HFFc6 (cell line): ENCODE data around the gene AUNIP. TPM values are rescaled to one million over a fixed set of nuclear protein-coding genes. Genes with fewer than 3 reads are reported as not detected.

ENCODE experiments used
- DNase-seq: peaks from one replicate; pipeline ENCODE4 v3.0.0-alpha.2; 2018
- H3K27ac Mint-ChIP-seq: 2 replicates; pipeline ENCODE4 v1.8.0; 2020; ENCODE audit warnings: mild to moderate bottlenecking, mixed read lengths
- H3K27me3 Mint-ChIP-seq: 2 replicates; pipeline ENCODE4 v1.8.0; 2021; ENCODE audit warnings: mild to moderate bottlenecking, moderate library complexity, mixed read lengths; ENCODE audit not compliant: insufficient read depth
- H3K36me3 Mint-ChIP-seq: 2 replicates; pipeline ENCODE4 v1.8.0; 2021; ENCODE audit warnings: low read depth, mixed read lengths
- H3K4me1 Mint-ChIP-seq: 2 replicates; pipeline ENCODE4 v1.8.0; 2020; ENCODE audit warnings: low read depth, mixed read lengths
- H3K4me3 Mint-ChIP-seq: 2 replicates; pipeline ENCODE4 v1.8.0; 2020; ENCODE audit warnings: mild to moderate bottlenecking, moderate library complexity, mixed read lengths
- H3K9me3 Mint-ChIP-seq: 2 replicates; pipeline ENCODE4 v1.8.0; 2020; ENCODE audit warnings: mild to moderate bottlenecking, mixed read lengths
- total RNA-seq, 6 experiments: library from RNA; stranded (reverse); fragmentation: NEBNext Ultra II Directional; extraction: Animal tissue kit (Norgen Biotek cat#: 25700); gene quantifications; 2 replicates in 1 of 6; 3 replicates in 5 of 6; pipeline ENCODE4 v1.2.3, GENCODE V29; 2021
- TF ChIP-seq, protein P1 (sequence below): fragments of 200-600 bp; sonication (generic); IDR thresholded peaks from 2 replicates; pipeline ENCODE4 v1.5.0; 2021; ENCODE audit warnings: antibody characterized with exemption, mild to moderate bottlenecking

AUNIP gene
- total RNA-seq, 6 experiments from 2014 or later = 2.4 to 3.6 (median 3.2) TPM

- H3K36me3 Mint-ChIP-seq = no peaks in the 10 kb centered on the region
- no peak overlapping the region for H3K4me3 Mint-ChIP-seq
- no peaks in the 10 kb centered on the region; the same call in 1 of the 2 replicates for H3K27me3 Mint-ChIP-seq
- H3K27ac Mint-ChIP-seq = no peak overlapping the region
- H3K9me3 Mint-ChIP-seq = no peaks in the 10 kb centered on the region
- peaks cover 20% of the 10 kb centered on the region for H3K4me1 Mint-ChIP-seq
- TF ChIP-seq, protein P1, sequence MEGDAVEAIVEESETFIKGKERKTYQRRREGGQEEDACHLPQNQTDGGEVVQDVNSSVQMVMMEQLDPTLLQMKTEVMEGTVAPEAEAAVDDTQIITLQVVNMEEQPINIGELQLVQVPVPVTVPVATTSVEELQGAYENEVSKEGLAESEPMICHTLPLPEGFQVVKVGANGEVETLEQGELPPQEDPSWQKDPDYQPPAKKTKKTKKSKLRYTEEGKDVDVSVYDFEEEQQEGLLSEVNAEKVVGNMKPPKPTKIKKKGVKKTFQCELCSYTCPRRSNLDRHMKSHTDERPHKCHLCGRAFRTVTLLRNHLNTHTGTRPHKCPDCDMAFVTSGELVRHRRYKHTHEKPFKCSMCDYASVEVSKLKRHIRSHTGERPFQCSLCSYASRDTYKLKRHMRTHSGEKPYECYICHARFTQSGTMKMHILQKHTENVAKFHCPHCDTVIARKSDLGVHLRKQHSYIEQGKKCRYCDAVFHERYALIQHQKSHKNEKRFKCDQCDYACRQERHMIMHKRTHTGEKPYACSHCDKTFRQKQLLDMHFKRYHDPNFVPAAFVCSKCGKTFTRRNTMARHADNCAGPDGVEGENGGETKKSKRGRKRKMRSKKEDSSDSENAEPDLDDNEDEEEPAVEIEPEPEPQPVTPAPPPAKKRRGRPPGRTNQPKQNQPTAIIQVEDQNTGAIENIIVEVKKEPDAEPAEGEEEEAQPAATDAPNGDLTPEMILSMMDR = no peak
- no peak for DNase-seq
Observed at GRCh38 chr1:25873120-25873519, 13.9 kb upstream of the AUNIP start.

- H3K4me1 Mint-ChIP-seq = peaks cover 20% of the 10 kb centered on the region
- TF ChIP-seq, protein P1 = no peak
- no peaks in the 10 kb centered on the region for H3K9me3 Mint-ChIP-seq
- H3K27ac Mint-ChIP-seq = no peak overlapping the region
- H3K36me3 Mint-ChIP-seq = no peaks in the 10 kb centered on the region
- H3K4me3 Mint-ChIP-seq = no peak overlapping the region
- no peak for DNase-seq
- no peaks in the 10 kb centered on the region; the same call in 1 of the 2 replicates for H3K27me3 Mint-ChIP-seq
Observed at GRCh38 chr1:25872713-25873112, 13.5 kb upstream of the AUNIP start.

GRCh38 chr1:25871704-25872494 is 12.6 kb upstream of the AUNIP start:
- Mint-ChIP-seq H3K27me3 (no peaks in the 10 kb centered on the region; the same call in 1 of the 2 replicates), H3K4me3 (no peak overlapping the region), H3K4me1 (peaks cover 20% of the 10 kb centered on the region), H3K36me3 (no peaks in the 10 kb centered on the region), H3K9me3 (no peaks in the 10 kb centered on the region), H3K27ac (no peak overlapping the region)
- TF ChIP-seq, protein P1 = no peak
- no peak for DNase-seq

- TF ChIP-seq, protein P1 = no peak
Observed at GRCh38 chr1:25871086-25871703, 11.9 kb upstream of the AUNIP start.

DNA sequence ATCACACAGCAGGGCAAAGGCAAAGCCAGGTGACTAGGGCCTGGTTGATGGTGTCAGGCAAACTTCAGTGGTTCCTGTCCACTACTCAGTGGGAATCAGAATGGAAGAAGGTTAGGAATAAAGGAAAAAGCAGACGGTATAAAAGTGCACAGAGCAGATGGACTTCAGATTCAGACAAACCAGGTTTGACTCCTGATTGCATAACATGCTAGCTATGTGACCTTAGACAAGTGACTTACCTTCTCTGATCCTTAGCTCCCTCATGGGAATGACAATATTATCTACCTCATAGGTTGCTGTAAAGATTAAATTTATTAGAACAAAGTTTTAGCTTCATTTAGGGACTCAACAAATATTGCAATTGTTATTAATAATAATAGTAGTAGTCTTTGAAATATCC is 11.4 kb upstream of the AUNIP start:
- H3K9me3 Mint-ChIP-seq = no peaks in the 10 kb centered on the region
- no peak for DNase-seq
- H3K36me3 Mint-ChIP-seq = no peaks in the 10 kb centered on the region
- no peak overlapping the region for H3K27ac Mint-ChIP-seq
- peaks cover 15% of the 10 kb centered on the region for H3K4me1 Mint-ChIP-seq
- H3K27me3 Mint-ChIP-seq = no peaks in the 10 kb centered on the region; the same call in 1 of the 2 replicates
- no peak overlapping the region for H3K4me3 Mint-ChIP-seq
- TF ChIP-seq, protein P1 = no peak

More at GRCh38 chr1:25871086-25871703, 11.9 kb upstream of the AUNIP start:
- no peak for DNase-seq
- Mint-ChIP-seq H3K4me1 (peaks cover 18% of the 10 kb centered on the region), H3K27ac (no peak overlapping the region; the same call in 1 of the 2 replicates), H3K27me3 (no peaks in the 10 kb centered on the region; the same call in 1 of the 2 replicates), H3K4me3 (no peak overlapping the region), H3K36me3 (no peaks in the 10 kb centered on the region), H3K9me3 (no peaks in the 10 kb centered on the region)
